ENCODE data around the gene CAMTA2. TPM values are rescaled to one million over a fixed set of nuclear protein-coding genes. Genes with fewer than 3 reads are reported as not detected.

Gene CAMTA2
- total and polyA plus RNA-seq, 9 of the 15 experiments (the other 6 are each of a cell fraction or from before 2014, with no cell fraction given) = 0.24 to 25.1 (median 6.3) TPM

DNA sequence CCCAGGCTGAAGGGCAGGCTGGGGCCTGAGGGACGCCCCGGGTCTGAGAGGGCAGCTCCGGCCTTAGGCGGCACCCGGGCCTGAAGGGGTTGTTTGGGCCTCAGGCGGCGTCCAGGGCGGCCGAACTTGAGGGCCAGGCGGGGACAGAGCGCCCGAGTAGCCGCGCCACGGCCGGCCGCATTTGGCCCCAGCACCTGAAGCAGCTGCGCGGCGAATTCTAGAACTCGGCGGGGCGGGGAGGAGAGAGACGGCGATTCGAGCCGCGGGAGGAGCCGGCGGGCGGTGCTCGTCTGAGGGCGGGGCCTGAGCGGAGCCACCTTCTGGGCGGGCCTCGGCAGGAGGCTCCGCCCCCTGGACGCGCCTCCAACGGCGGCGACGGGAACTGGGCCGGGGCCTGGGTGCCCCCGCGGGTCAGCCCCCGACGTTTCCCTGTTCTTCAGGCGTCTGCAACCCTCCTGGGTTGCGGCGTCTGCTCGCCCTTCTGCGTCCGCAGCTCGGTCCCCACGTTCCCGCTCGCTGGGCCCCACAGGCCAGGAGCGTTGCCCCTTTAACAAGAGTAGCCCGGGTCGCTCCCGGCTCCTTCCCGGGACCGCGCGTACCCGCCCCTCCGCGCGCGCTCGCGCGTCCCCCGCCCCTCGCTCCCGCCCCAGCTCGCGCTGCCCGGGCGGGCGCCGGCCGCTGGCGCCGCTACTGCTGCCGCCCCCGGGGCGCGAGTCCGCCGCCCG is 10.0 kb upstream of the CAMTA2 start, which contains the start of the genes INCA1 and KIF1C (continued):
- TF ChIP-seq, protein P1, sequence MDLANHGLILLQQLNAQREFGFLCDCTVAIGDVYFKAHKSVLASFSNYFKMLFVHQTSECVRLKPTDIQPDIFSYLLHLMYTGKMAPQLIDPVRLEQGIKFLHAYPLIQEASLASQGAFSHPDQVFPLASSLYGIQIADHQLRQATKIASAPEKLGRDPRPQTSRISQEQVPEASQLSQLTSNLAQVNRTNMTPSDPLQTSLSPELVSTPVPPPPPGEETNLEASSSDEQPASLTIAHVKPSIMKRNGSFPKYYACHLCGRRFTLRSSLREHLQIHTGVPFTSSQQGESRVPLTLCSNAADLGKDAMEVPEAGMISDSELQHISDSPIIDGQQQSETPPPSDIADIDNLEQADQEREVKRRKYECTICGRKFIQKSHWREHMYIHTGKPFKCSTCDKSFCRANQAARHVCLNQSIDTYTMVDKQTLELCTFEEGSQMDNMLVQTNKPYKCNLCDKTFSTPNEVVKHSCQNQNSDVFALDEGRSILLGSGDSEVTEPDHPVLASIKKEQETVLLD (IDR thresholded peaks at IDR 0.05) = no peak
- TF ChIP-seq KDM5B (IDR thresholded peaks at IDR 0.05; ENCODE audit: insufficient replicate concordance, low read depth, low read length) (no peak), EWSR1 (IDR thresholded peaks at IDR 0.05; ENCODE audit: borderline replicate concordance, low read depth, partially characterized antibody) (no peak), HNRNPUL1 (IDR thresholded peaks at IDR 0.05; ENCODE audit: low read length) (no peak), SNIP1 (IDR thresholded peaks at IDR 0.05; ENCODE audit: low read depth) (peak; percentile 100), NRF1 (conservative IDR thresholded peaks at IDR 0.05 in 1 of 2, IDR thresholded peaks at IDR 0.05 in 1 of 2) (peak; percentile 77 to 81), YY1 (IDR thresholded peaks at IDR 0.05; ENCODE audit: borderline replicate concordance in 1 of 3, control insufficient read depth in 1 of 3, extremely low read depth in 1 of 3, insufficient read depth in 3 of 3, insufficient read length in 1 of 3, insufficient replicate concordance in 2 of 3, low read depth in 1 of 3, low read length in 2 of 3) (peak in 2 of 3 experiments; percentile 20 to 38), HDAC1 (IDR thresholded peaks at IDR 0.05) (0 out of 4 replicates have a peak, but pooled peaks of 1 of the 2 experiments have one; percentile 32), ZNF77 (CRISPR knock-in tag; IDR thresholded peaks at IDR 0.05) (no peak), ZNF384 (IDR thresholded peaks at IDR 0.05; ENCODE audit: low read depth, low read length) (no peak), TAF1 (IDR thresholded peaks at IDR 0.05; ENCODE audit: control insufficient read depth, extremely low read depth, insufficient read depth, low read length, severe bottlenecking) (peak; percentile 15), ZNF766 (CRISPR knock-in tag; conservative IDR thresholded peaks at IDR 0.05) (peak; percentile 58; the same call in 1 of the 2 replicates), SIX5 (IDR thresholded peaks at IDR 0.05; ENCODE audit: borderline replicate concordance in 1 of 2, insufficient read depth in 1 of 2, low read depth in 1 of 2, low read length in 2 of 2) (no peak), RAD51 (IDR thresholded peaks at IDR 0.05; ENCODE audit: borderline replicate concordance, low read depth) (no peak), POLR2B (IDR thresholded peaks at IDR 0.05; ENCODE audit: low read depth, partially characterized antibody) (no peak), STAT5A (IDR thresholded peaks at IDR 0.05; ENCODE audit: borderline replicate concordance, low read length) (no peak), SIN3A (IDR thresholded peaks at IDR 0.05; ENCODE audit: borderline replicate concordance in 2 of 2, control insufficient read depth in 1 of 2, low read depth in 2 of 2, low read length in 2 of 2) (peak in 1 of 2 experiments; percentile 81; a peak in 1 of 4 replicates)
- TF ChIP-seq, protein P2, sequence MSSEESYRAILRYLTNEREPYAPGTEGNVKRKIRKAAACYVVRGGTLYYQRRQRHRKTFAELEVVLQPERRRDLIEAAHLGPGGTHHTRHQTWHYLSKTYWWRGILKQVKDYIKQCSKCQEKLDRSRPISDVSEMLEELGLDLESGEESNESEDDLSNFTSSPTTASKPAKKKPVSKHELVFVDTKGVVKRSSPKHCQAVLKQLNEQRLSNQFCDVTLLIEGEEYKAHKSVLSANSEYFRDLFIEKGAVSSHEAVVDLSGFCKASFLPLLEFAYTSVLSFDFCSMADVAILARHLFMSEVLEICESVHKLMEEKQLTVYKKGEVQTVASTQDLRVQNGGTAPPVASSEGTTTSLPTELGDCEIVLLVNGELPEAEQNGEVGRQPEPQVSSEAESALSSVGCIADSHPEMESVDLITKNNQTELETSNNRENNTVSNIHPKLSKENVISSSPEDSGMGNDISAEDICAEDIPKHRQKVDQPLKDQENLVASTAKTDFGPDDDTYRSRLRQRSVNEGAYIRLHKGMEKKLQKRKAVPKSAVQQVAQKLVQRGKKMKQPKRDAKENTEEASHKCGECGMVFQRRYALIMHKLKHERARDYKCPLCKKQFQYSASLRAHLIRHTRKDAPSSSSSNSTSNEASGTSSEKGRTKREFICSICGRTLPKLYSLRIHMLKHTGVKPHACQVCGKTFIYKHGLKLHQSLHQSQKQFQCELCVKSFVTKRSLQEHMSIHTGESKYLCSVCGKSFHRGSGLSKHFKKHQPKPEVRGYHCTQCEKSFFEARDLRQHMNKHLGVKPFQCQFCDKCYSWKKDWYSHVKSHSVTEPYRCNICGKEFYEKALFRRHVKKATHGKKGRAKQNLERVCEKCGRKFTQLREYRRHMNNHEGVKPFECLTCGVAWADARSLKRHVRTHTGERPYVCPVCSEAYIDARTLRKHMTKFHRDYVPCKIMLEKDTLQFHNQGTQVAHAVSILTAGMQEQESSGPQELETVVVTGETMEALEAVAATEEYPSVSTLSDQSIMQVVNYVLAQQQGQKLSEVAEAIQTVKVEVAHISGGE (CRISPR knock-in tag; IDR thresholded peaks at IDR 0.05) = peak in 1 of 3 experiments; percentile 69; a peak in 1 of 6 replicates
- TF ChIP-seq, protein P3, sequence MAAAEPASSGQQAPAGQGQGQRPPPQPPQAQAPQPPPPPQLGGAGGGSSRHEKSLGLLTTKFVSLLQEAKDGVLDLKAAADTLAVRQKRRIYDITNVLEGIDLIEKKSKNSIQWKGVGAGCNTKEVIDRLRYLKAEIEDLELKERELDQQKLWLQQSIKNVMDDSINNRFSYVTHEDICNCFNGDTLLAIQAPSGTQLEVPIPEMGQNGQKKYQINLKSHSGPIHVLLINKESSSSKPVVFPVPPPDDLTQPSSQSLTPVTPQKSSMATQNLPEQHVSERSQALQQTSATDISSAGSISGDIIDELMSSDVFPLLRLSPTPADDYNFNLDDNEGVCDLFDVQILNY (CRISPR knock-in tag; IDR thresholded peaks at IDR 0.05) = no peak
